HG02571 (cell line): Measurements from ENCODE around the gene NUAK2.
A peak's percentile ranks its signal among the peaks of the same experiment; 100 is the strongest.

Source experiments
- ATAC-seq: cut with Tn5 transposase; IDR thresholded peaks from one replicate; pipeline ENCODE4 v1.9.1; 2021; ENCODE audit warnings: mild to moderate bottlenecking, moderate library complexity; ENCODE audit not compliant: unreplicated experiment

Gene NUAK2

DNA sequence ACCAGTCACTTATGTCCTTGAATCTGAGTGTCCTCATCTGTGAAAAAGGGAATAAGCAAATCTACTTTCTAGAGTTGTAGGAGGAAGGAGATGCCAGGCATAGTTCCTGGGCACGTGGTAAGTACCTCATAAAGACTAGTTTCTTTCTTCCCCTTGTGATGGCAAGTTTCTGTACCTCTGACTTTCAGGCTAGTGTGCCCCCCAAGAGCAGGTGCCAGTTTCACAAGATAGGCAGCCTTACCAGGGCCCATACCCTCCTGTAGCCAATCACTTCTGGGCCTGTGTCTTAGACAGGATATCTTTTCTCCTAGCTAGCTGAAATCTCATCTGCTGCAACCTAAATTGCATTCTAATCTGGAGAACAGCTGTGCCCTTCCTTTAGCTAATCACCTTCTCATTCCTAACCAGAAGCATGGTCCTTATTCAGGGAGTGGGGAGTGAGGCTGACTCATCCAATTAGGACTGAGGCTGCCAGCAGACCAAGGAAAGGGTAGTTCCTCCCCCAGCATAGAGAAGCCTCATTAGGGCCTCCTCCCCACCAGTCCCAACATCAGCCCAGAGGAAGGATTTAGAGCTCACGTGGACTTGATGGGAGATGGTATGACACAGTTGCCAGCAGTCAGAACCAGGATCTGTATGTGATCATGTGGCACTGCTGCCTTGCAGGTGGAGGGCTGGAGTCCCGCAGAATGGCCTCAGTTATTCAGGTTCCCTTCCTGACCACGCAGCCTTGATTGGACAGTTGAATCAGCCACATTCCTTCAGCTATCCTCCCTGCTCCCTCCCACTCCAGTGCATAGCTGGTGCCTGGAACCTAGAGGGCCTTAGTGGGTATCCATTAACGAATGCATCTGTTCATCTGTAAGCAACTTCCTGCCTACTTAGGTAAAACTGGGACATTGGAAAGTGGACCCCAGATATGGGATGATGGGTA, 27.3 kb upstream of the NUAK2 start:
- ATAC-seq, result no peak

DNA sequence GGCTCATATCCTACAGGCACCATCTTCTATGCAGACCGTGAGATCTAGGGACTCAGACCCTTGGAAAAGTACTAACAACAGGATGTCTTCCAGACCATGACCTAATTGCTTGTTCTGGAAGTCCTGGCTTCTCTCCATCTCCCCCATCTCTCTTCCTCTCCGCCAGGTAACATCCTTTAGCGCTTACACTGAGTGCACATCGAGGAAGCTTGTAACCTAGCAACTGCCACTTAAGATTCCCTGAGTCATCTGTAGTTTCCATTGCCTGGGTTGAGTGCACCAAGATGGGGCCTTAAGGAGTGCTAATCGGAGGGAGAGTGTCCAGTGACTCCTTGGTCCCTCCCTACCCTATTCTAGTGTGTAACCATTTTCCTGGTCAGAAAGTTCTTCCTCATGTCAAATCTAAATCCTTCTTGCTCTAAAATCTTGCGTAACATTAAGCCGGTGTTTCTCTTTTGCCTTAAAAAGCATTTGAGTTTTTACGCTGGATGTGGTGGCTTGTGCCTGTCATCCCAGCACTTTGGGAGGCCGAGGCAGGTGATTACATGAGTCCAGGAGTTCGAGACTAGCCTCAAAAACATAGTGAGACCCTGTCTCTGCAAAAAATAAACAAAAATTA, 25.5 kb upstream of the NUAK2 start:
- no peak for ATAC-seq

- ATAC-seq, result no peak
Observed at GRCh38 chr1:205345761-205346160, 24.2 kb upstream of the NUAK2 start.

DNA sequence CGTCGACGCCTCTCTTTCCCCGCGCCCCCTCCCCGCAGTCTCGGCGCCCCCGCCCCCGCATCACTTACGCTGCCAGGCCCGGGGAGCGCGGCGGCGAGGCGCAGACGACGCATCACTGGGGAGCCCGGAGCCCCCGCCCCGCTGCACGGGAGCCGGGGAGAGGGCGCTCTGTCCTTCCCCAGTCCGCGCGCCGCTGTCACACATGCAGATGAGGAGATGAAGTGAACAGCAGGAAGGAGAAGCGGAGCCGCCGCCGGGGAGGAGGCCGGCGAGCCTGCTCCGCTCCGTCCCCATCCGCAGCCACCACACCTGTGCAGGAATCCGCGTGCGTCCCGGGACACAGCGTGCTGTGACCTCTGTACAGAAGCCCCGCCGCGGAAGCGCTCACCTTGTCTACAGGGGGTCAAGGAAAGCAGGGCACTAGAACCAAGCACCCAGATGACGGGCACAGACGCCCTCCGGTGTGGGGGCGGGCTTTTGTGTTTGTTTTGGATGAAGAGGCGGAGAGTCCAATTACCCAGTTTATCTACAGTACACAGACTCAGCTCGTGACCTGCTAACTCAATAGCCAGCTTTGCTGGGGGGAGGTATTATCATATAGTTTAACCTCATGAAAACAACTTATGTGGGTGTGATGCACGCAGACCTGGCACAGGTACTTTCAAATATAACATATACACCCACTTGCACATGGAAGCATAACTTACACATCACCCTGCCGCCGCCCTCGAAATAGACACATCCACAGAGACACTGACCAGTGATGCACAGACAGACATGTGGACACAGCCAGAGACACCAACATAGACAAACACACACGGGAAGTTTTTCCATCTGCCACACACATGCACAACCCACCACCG, 22.8 kb upstream of the NUAK2 start:
- no peak for ATAC-seq

GRCh38 chr1:205343431-205344065, 22.0 kb upstream of the NUAK2 start:
- ATAC-seq, result no peak

DNA sequence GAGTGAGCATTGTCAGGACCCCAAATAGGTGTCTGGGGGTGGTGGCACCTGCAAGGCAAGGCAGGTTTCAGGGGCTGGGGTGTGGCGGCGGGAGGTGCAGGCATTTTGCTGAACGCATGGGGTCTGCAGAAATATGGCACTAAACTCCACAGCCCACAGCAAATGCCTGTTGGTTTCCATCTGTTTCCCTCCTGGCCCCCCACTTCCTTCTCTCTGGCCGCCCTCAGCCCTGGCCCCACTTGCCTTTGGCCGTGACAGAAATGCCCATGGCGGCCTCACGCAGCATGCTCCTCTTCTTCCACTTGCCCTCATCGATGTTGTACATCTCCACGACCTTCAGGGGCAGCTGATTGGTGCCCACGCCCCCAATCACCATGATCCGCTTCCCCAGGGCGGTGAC, 21.4 kb upstream of the NUAK2 start:
- ATAC-seq, result no peak

DNA sequence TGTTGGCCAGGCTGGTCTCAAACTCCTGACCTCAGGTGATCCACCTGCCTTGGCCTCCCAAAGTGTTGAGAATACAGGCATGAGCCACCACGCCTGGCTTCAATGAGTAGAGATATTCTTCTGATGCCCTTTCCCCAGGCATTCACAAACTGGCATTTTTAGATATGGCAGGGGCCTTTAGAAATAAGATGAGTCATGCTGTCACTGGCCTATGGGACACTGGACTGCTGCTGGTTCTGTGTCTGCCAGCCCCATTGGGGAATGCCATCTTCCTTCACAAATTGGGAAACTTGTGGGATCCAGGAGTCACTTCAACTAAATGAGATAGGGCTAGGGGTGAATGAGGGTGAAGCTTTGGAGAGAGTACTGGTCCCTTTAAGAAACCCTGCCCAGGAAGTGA, 19.1 kb upstream of the NUAK2 start:
- ATAC-seq, result no peak

GRCh38 chr1:205339717-205340116, 18.2 kb upstream of the NUAK2 start:
- ATAC-seq, result peak; percentile 73

GRCh38 chr1:205339197-205339702, 17.7 kb upstream of the NUAK2 start:
- ATAC-seq, result no peak

DNA sequence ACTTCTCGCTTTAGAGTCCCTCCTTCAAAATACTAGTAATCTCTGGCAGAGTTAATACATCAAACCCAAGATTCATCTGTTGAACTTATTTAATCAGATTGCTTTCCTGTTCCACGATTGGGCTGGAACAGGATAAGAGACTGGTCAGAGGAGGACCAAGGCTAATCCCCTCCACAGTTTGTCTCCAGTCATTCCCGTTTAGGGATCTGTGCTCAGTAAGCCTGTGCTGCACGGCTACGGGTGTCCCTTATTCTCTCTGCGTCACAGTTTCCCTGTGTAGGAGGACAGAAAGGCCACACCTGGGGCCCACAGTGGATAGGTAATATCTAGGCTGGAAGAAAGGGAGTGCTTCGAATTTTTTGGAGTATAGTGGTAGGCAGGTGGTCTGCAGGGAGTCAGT, 16.5 kb upstream of the NUAK2 start:
- no peak for ATAC-seq

- no peak for ATAC-seq
Observed at GRCh38 chr1:205337481-205337880, 15.9 kb upstream of the NUAK2 start.

DNA sequence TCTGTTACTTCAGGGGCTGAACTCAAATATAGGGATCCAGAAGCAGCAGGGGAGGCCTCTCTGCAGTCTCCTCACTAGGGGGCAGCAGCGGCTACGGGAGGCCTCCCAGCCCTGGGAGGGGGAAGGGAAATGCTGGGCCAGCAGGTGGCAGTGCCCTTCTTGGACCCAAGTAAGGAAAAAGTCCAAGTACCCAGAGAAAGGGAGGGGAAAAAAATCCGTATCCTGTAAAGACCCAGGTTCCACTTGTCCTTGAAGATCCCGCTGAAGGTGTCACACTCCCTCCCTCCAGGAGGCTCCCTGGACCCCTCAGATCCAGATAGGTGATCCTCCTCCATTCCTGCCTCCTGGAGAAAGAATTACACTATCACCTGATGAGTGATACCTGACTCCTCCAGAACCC, 14.1 kb upstream of the NUAK2 start:
- ATAC-seq, result no peak

GRCh38 chr1:205332015-205332791, 10.7 kb upstream of the NUAK2 start:
- ATAC-seq, result no peak

GRCh38 chr1:205330150-205330549, 8.6 kb upstream of the NUAK2 start:
- no peak for ATAC-seq

GRCh38 chr1:205329719-205330118, 8.2 kb upstream of the NUAK2 start:
- ATAC-seq, result no peak

DNA sequence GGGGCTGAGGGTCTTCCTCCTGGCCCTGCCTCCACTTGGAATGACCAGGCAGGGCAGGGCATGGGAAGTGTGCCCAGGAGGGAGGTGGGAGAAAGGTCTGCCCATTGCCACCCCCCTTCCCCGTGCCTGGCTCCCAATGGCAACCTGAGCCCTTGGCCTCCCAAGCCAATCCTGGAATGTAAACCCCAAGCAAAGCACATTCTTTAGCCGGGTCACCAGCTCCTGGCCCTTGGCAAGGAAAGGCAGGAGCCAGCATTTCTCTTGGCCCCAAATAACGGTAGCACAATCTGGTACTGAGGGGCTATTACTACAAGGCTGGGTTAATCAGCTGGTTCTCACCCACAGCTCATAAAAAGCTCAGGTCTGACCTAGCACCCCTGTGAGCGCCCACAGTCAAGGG, 6.9 kb upstream of the NUAK2 start:
- ATAC-seq, result no peak

DNA sequence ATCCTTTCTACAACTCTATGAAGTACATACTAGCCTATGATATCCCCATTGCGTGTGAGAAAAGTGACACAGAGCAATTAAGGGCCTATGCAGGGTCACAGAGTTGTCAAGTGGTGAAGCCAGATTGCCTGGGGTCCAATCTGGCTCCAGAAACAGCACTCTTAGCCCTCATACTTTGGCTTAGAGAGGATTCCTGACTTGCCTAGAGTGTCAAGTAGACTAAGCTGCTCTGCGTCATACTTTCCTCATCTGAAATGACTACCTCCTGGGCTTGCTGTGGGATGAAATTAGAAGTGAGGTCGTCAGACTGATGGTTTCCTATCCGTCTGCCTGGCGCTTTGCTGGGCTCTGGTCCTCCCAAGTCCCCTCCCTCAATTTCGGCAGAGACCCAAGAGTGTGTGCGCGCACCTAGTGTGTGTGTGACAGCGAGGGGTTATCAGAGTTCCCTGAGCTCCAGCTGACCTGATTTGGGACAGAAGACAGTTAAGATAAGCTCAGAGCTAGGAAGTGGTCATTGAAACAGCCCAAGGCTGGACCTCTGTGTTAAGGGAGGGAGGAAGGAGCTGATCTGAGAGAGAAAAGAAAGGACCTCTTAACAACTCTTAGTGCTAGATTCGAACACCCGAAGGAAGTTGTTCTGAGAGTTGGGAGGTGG, 5.4 kb upstream of the NUAK2 start:
- no peak for ATAC-seq

DNA sequence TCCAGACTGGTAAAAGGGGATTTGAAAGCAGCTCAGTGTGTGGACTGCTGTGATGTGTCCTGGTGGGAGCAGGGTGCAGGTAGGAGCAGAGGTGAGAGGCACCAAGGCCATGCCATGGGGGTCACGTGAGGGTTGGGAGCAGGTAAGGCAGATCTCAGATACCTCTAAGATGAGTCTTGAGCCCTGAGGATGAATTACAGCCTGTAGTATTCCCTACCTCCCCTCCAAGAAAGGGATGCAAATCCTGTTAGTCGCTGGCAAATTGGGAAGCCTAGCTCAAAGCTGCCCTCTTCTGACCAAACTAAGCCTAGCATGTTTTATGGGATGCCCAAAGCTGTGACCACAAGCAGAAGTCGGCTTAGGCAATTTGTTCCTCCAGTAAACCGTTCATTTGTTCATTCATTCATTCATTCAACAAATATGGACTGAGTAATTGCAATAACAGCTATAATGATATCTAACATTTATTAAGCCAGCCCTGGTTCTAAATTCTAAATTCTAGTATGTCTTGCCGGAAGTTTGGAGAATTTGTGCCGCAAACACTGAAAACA, 3.9 kb upstream of the NUAK2 start:
- no peak for ATAC-seq

- no peak for ATAC-seq
Observed at GRCh38 chr1:205324781-205325180, 3.2 kb upstream of the NUAK2 start.
